Stimulated activated CD4-positive, alpha-beta T cell treated with anti-CD3 and anti-CD28 coated beads, Interleukin-1b, Interleukin-23, amount 100 ng/mL, for 4 hours (primary cell): ENCODE measurements around the gene TYW1B.
"Not testable (repeated sequence)": the region's sequence is repeated elsewhere in the genome, so short reads cannot be mapped to it uniquely, and the experiment has no call there.

Experiments used
- DNase-seq, 2 donors: peaks; one replicate each; pipeline ENCODE4 v3.0.0-alpha.2; 2020; ENCODE audit warnings: low read depth in 2 of 2

Gene TYW1B

DNA sequence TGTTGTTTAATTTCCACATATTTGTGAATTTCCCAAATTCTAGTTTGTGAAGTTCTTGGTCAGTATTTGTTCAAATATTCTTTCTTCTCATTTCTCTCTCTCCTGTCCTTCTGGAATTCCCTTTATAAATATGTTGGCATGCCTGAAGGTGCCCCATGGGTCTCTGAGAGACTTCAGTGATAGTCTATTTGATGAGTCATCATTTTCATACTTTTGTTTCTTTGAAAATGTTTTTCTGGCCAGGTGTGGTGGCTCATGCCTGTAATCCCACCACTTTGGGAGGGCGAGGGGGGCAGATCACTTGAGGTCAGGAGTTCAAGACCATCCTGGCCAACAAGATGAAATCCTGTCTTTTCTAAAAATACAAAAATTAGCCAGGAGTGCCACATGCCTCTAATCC lies 127.5 kb downstream of the TYW1B start:
- DNase-seq: not testable (repeated sequence)

DNA sequence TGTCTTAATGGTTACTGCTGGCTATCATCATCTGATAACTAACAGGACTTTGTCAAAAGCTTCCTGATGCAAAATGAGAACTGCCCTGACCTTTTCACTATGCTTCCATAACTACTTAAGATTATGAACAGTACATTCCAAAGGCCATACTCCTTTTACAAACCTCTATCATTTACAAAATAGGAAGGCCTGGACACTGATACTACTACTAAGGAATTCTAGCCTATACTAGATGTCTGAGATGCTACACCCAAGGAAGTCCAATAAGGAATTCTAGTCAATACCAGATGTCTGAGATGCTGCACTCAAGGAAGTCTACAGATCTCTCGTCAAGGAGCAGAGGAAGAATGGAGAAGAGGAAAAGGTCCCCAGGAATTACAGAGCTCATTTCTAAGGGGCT lies 130.9 kb downstream of the TYW1B start:
- not testable (repeated sequence) for DNase-seq

- DNase-seq: not testable (repeated sequence)
Observed at GRCh38 chr7:72696643-72697042, 131.4 kb downstream of the TYW1B start.

DNA sequence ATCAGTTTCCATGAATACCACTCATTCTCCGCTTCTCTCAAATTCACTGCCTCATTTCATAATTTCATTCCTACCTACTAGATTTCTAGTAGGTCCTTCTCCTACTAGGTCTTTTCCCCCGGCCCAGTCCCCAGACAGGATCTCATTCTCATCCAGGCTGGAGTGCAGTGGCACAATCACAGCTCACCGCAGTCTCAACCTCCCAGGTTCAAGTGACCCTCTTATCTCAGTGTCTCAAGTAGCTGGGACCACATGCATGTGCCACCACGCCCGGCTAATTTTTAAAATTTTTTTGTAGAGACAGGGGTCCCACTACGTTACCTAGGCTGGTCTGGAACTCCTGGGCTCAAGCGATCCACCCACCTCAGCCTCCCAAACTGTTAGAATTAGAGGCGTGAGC lies 132.5 kb downstream of the TYW1B start:
- not testable (repeated sequence) for DNase-seq

GRCh38 chr7:72691442-72691841 lies 136.6 kb downstream of the TYW1B start:
- not testable (repeated sequence) for DNase-seq

DNA sequence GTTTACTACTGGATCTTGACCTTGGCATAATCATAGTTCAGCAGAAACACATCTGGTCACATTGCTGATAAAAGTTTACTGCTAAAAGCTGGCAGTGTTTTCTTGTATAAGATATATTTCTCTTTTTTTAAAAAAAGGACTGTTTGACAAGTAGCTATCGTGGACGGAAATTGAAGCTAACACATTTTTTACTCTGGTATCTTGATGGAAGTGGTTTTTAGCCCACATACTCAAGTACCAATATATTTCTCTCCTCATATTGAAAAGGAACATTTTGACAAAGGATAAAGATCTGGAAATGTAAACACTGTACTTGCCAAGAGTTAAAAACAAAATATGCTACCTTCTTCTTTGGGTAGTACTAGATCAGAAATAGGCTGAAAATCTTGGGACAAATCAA lies 137.8 kb downstream of the TYW1B start:
- DNase-seq: not testable (repeated sequence)

- DNase-seq: not testable (repeated sequence)
Observed at GRCh38 chr7:72689344-72689743, 138.7 kb downstream of the TYW1B start.

DNA sequence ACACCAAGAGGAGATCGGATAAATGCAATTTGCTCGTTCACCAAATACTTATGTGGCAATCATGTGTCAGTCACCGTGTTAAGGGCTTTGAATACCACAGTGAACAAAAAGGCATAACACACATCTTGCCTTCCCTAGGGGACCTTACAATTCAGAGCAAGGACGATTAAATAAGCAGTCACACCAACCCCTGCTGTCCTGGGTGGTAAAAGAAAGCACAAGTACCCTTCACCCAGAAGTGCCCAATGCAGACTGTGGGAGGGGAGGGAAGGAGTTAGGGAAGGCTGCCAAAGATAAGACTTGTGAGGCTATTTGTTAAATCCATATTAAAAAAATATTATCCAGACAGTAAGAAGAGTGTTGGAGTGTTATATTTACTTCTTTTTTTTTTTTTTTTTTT lies 146.8 kb downstream of the TYW1B start:
- DNase-seq: not testable (repeated sequence)

DNA sequence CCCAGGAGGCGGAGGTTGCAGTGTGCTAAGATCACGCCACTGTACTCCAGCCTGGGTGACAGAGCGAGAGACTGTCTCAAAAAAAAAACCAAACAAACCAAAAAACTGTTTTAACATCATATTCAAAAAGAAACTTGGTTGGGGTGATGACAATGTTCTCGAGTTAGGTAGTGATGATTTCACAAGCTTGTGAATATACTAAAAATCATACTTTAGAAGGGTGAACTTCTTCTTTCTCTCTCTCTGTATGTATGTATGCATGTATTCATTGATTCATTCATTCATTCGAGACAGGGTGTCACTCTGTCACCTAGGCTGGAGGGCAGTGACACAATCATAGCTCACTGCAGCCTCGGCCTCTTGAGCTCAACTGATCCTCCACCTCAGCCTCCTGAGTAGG lies 151.1 kb downstream of the TYW1B start:
- not testable (repeated sequence) for DNase-seq

DNA sequence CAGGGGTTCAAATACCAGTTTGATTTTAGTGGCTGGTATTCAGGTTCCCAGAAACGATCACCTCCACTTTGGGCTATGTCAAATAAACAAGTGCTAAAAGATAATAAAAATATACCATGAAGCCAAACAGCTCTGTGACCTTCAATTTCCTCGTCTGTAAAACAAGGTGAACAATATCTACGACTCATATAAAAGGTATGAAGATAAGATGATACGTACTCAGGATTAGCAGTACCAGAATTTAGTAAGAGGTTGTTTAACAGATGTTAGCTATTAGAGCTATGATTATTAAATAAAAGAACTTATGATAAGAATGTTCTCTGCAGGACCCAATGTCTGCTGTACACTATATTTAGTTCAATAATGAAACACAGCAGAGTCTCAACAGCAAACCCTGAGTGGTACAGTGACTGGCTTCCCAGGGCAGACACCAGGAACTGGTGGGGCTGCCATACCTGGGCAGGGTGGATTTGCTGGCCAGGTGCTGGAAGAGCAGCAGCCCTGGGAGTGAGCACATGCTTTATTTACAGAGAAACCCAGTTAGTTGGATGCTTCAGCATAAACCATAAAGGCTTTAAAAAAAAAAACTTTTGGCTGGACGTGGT lies 151.8 kb downstream of the TYW1B start:
- not testable (repeated sequence) for DNase-seq

GRCh38 chr7:72675686-72676085 lies 152.3 kb downstream of the TYW1B start:
- not testable (repeated sequence) for DNase-seq

- DNase-seq: no peak
Observed at GRCh38 chr7:72674394-72674793, 153.6 kb downstream of the TYW1B start.

- DNase-seq: not testable (repeated sequence)
Observed at GRCh38 chr7:72670850-72671249, 157.2 kb downstream of the TYW1B start.

GRCh38 chr7:72668435-72668834 lies 159.6 kb downstream of the TYW1B start:
- not testable (repeated sequence) for DNase-seq

- DNase-seq: not testable (repeated sequence)
Observed at GRCh38 chr7:72667049-72667448, 161.0 kb downstream of the TYW1B start.

- not testable (repeated sequence) for DNase-seq
Observed at GRCh38 chr7:72648574-72648973, 179.4 kb downstream of the TYW1B start.

DNA sequence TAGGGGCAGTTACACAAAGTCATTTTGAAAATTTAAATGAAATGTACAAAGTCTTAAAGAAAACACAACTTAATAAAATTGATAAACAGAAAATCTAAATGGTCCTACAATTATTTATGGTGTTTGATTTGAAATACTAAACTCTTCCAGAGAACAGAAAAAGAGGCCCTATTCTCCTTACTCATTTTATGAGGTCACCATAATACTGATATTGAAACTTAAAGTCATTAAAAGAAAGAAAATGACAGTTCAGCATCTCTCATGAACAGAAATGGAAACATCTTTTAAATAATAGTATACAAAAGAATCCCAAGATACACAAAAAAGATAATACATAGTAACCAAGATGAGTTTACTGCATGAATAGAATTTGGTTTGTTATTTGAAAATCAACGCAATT lies 184.3 kb downstream of the TYW1B start:
- not testable (repeated sequence) for DNase-seq

- not testable (repeated sequence) for DNase-seq
Observed at GRCh38 chr7:72641485-72642248, 186.3 kb downstream of the TYW1B start.

DNA sequence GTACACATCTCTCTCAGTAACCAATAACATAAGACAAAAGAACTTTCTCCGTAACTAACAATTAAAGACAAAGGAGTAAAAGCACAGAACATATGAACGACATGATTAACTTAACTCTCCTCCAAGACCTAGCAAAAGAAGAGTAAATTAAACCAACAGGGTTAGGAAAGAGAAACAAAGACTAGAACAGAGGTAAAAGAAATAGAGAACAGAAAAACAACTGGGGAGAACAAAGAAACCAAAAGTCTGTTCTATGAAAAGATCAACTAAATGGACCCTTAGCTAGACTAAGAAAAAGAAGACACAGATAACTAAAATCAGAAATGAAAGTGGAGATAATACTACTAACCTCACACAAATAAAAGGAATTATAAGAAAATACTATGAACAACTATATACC lies 187.3 kb downstream of the TYW1B start:
- DNase-seq: not testable (repeated sequence)

GRCh38 chr7:72635273-72635908 lies 192.6 kb downstream of the TYW1B start:
- DNase-seq: not testable (repeated sequence)

GRCh38 chr7:72632765-72633292 lies 195.2 kb downstream of the TYW1B start:
- not testable (repeated sequence) for DNase-seq

DNA sequence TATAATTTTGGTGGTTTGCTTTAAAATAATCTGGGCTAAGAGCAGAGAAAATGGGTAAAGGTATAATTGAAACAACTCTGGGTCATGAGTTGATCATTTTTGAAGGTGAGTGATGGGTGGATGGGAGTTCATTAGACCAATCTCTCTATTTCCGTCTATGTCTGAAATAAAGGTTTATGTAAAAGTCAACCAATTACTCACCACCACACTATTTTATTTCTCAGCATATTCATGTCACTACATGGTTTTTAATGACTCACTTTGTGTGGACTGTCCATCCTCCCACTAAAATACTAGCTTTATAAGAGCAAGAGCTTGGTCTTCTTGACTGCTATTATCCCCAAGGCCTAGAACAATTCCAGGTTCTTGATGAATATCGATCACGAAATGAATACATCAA lies 199.6 kb downstream of the TYW1B start:
- DNase-seq: not testable (repeated sequence)
